BJ (cell line): Measurements from ENCODE around the gene GDA. TPM values are rescaled to one million over a fixed set of nuclear protein-coding genes. Genes with fewer than 3 reads are reported as not detected.

Source experiments
- CTCF ChIA-PET: fragments of 350-600 bp; formaldehyde crosslinking; extraction: SDS; loops from one replicate; lab custom pipeline; 2021; ENCODE audit warnings: antibody characterized with exemption, inconsistent platforms; lab: Yijun Ruan, JAX
- POLR2A ChIA-PET: fragments of 300-600 bp; sonication (Branson Sonifier 250); formaldehyde crosslinking; extraction: SDS; loops from one replicate; lab custom pipeline; 2021; ENCODE audit warnings: antibody characterized with exemption; lab: Charles Lee
- DNase-seq: peaks from one replicate; pipeline ENCODE4 v3.0.0-alpha.2; 2011; ENCODE audit warnings: low read depth
- H3K27me3 ChIP-seq: 2 replicates; pipeline ENCODE4 v1.6.0; 2011; ENCODE audit warnings: low read length; ENCODE audit not compliant: control insufficient read depth, insufficient read depth
- H3K36me3 ChIP-seq: 2 replicates; pipeline ENCODE4 v1.5.1; 2011; ENCODE audit warnings: low read length; ENCODE audit not compliant: control insufficient read depth, insufficient read depth
- H3K4me3 ChIP-seq: 2 replicates; pipeline ENCODE4 v1.5.1; 2011; ENCODE audit warnings: low read depth, mild to moderate bottlenecking, control low read depth, low read length
- CTCF ChIP-seq: IDR thresholded peaks from 2 replicates; pipeline ENCODE4 v1.5.1; 2011; ENCODE audit warnings: low read depth, mild to moderate bottlenecking, control low read depth, inconsistent platforms, low read length, moderate library complexity; ENCODE audit not compliant: insufficient read depth
- polyA plus RNA-seq: library from polyadenylated mRNA; depleted of rRNA; stranded (reverse); fragments of >200 nt; gene quantifications from 2 replicates; pipeline ENCODE4 v1.2.3, GENCODE V29; 2011

GDA gene
- polyA plus RNA-seq, 1 experiment, result not detected

- DNase-seq, result no peak
- Histone ChIP-seq H3K4me3 (no peak overlapping the region), H3K36me3 (no peaks in the 10 kb centered on the region), H3K27me3 (peaks cover 3% of the 10 kb centered on the region; the same call in 1 of the 2 replicates)
- ChIA-PET POLR2A (no interaction called here), CTCF (no interaction called here)
- no peak for TF ChIP-seq CTCF
Measured at GRCh38 chr9:72210522-72210921, 61.3 kb downstream of the GDA start.

DNA sequence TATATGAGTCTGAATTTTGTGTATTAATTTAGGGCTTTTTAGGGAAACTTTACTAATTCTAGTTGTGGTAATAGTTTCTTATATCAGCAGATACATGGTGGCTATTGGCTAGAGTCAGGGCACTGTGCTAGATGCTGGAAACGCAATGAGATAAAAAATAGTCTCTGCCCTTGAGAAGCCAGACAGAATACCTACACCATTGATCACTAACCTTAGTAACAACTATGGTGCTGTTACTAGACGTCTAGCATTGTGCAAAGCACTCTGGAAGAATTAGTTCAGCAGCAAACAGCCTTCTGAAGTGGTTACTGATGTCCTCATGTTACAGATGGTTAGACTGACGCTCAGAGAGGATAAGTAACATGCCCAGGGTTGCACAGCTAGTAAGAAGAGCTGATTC lies 61.8 kb downstream of the GDA start:
- ChIA-PET POLR2A (no interaction called here), CTCF (no interaction called here)
- no peak for DNase-seq
- Histone ChIP-seq H3K27me3 (peaks cover 3% of the 10 kb centered on the region; the same call in 1 of the 2 replicates), H3K36me3 (no peaks in the 10 kb centered on the region), H3K4me3 (no peak overlapping the region)
- TF ChIP-seq CTCF, result no peak

DNA sequence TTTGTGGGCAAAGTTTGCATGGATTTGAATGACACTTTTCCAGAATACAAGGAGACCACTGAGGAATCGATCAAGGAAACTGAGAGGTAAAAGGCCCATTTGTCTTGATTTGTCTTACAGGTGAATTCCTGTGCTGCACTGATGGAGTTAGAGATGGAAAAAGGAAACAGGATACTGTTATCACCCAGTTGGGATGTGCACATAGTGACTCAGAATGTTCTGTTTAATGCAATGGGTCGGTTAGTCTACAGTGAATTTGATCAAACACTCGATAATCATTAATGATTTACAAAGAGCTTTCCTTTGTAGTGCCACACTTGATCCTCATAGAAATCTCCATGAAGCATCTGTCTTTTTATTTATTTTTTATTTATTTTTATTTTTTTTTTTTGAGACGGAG lies 64.7 kb downstream of the GDA start:
- H3K27me3 ChIP-seq, result no peaks in the 10 kb centered on the region
- no peaks in the 10 kb centered on the region for H3K36me3 ChIP-seq
- no peak for DNase-seq
- H3K4me3 ChIP-seq, result no peak overlapping the region
- ChIA-PET CTCF (interaction anchor here (0.8 to 1.4 kb wide), 2 partner anchors 175 kb away, joined by 3 to 4 read pairs; no protein-coding TSS in a partner anchor), POLR2A (no interaction called here)
- TF ChIP-seq CTCF, result no peak

DNA sequence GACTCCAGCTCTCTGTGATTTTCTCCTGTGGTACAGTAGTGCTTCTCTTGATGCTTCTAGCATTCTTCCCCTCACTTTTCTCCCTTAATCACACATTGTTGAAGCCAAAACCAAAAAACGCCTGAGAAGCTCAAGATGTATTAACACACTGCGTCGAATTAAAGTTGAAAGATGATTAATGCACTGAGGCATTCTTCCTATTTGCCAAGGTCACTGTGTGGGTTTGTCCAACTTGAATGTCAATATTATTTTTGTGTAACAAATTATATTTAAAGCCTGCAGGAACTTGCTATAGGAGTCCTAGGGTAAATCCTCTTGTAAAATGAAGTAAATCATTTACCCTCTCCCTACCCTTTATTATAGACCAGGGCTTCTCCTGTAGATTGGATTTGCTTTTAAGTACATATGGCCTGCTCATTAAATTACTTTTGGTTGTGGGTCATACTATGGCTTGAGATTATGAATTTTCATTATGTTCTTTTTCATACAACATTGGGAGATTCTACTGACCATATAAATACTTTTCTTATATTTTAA lies 68.1 kb downstream of the GDA start:
- Histone ChIP-seq H3K27me3 (no peaks in the 10 kb centered on the region), H3K36me3 (no peaks in the 10 kb centered on the region), H3K4me3 (no peak overlapping the region)
- no peak for TF ChIP-seq CTCF
- ChIA-PET POLR2A (no interaction called here), CTCF (no interaction called here)
- no peak for DNase-seq

- H3K4me3 ChIP-seq, result no peak overlapping the region
- ChIA-PET CTCF (interaction anchor here (0.6 kb wide), 1 partner anchor 602 kb away, joined by 3 read pairs; no protein-coding TSS in a partner anchor), POLR2A (no interaction called here)
- no peaks in the 10 kb centered on the region for H3K27me3 ChIP-seq
- no peak for TF ChIP-seq CTCF
- no peaks in the 10 kb centered on the region for H3K36me3 ChIP-seq
- no peak for DNase-seq
Measured at GRCh38 chr9:72220589-72220988, 71.3 kb downstream of the GDA start.
